Skin epidermis (tissue), 12 donors: ENCODE data around the gene DDX39A.

Experiments used
- H3K27ac ChIP-seq, 21 experiments: fragments of 200-600 bp; sonication (generic) in 11 of 21; one replicate each; pipeline ENCODE4 v1.5.0; 2020; ENCODE audit warnings: mild to moderate bottlenecking in 3 of 21, inconsistent platforms in 2 of 21, moderate library complexity in 2 of 21
- H3K4me3 ChIP-seq, 7 experiments: fragments of 200-600 bp; sonication (generic) in 2 of 7; one replicate each; pipeline ENCODE4 v1.5.0; 2020; ENCODE audit warnings: inconsistent platforms in 2 of 7, mild to moderate bottlenecking in 2 of 7, moderate library complexity in 1 of 7

DDX39A gene

GRCh38 chr19:14435320-14436050, 16.3 kb upstream of the DDX39A start:
- H3K27ac ChIP-seq: peak overlapping the region in 11 of 21 experiments; percentile 6 to 91 (median 56)
- H3K4me3 ChIP-seq: peak overlapping the region in 1 of 7 experiments; percentile 72

- H3K27ac ChIP-seq: peak overlapping the region in 17 of 21 experiments; percentile 19 to 91 (median 76)
Measured at GRCh38 chr19:14434543-14435319, 15.6 kb upstream of the DDX39A start.

GRCh38 chr19:14433554-14434501, 14.7 kb upstream of the DDX39A start:
- peak overlapping the region; percentile 50 to 91 (median 84) for H3K27ac ChIP-seq
- peak overlapping the region; percentile 60 to 72 (median 69) for H3K4me3 ChIP-seq

More at GRCh38 chr19:14434543-14435319, 15.6 kb upstream of the DDX39A start:
- peak overlapping the region in 5 of 7 experiments; percentile 63 to 72 (median 71) for H3K4me3 ChIP-seq

- Histone ChIP-seq H3K4me3 (peak within 1 kb of the TSS; percentile 60 to 72 (median 69)), H3K27ac (peak within 1 kb of the TSS; percentile 50 to 91 (median 84))
Measured at GRCh38 chr19:14432791-14433553, 13.8 kb upstream of the DDX39A start, which contains the start of gene PKN1. Gene PKN1 (plus strand): TSS chr19:14433306. CDS start chr19:14433522, 216 bp downstream.

- Histone ChIP-seq H3K27ac (no peak overlapping the region), H3K4me3 (no peak overlapping the region)
Measured at GRCh38 chr19:14430712-14431111, 11.6 kb upstream of the DDX39A start.

- Histone ChIP-seq H3K27ac (no peak overlapping the region), H3K4me3 (no peak overlapping the region)
Measured at GRCh38 chr19:14428882-14429416, 9.8 kb upstream of the DDX39A start.

- H3K4me3 ChIP-seq: no peak overlapping the region
Measured at GRCh38 chr19:14427461-14427860, 8.3 kb upstream of the DDX39A start.

GRCh38 chr19:14425696-14426138, 6.6 kb upstream of the DDX39A start:
- H3K4me3 ChIP-seq: no peak overlapping the region
- H3K27ac ChIP-seq: no peak overlapping the region

More at GRCh38 chr19:14427461-14427860, 8.3 kb upstream of the DDX39A start:
- H3K27ac ChIP-seq: no peak overlapping the region

GRCh38 chr19:14418856-14419105, 360 bp downstream of the DDX39A start:
- Histone ChIP-seq H3K27ac (peak overlapping the region; percentile 79 to 94 (median 89)), H3K4me3 (peak overlapping the region; percentile 60 to 96 (median 87))

GRCh38 chr19:14416817-14417231, 2.3 kb downstream of the DDX39A start:
- H3K27ac ChIP-seq: peak overlapping the region in 7 of 21 experiments; percentile 18 to 91 (median 45)
- H3K4me3 ChIP-seq: no peak overlapping the region

- Histone ChIP-seq H3K27ac (peak overlapping the region in 1 of 21 experiments; percentile 13), H3K4me3 (no peak overlapping the region)
Measured at GRCh38 chr19:14414926-14415690, 4.0 kb downstream of the DDX39A start.

GRCh38 chr19:14413693-14414181, 5.4 kb downstream of the DDX39A start:
- no peak overlapping the region for H3K4me3 ChIP-seq
- H3K27ac ChIP-seq: peak overlapping the region in 3 of 21 experiments; percentile 1 to 37 (median 14)

- Histone ChIP-seq H3K4me3 (no peak overlapping the region), H3K27ac (peak overlapping the region in 3 of 21 experiments; percentile 1 to 37 (median 14))
Measured at GRCh38 chr19:14412996-14413692, 6.0 kb downstream of the DDX39A start.

GRCh38 chr19:14412324-14412995, 6.7 kb downstream of the DDX39A start:
- H3K4me3 ChIP-seq: no peak overlapping the region
- peak overlapping the region in 1 of 21 experiments; percentile 5 for H3K27ac ChIP-seq

- Histone ChIP-seq H3K4me3 (no peak overlapping the region), H3K27ac (peak overlapping the region in 1 of 21 experiments; percentile 5)
Measured at GRCh38 chr19:14411938-14412245, 7.2 kb downstream of the DDX39A start.

- peak overlapping the region in 1 of 21 experiments; percentile 25 for H3K27ac ChIP-seq
- H3K4me3 ChIP-seq: no peak overlapping the region
Measured at GRCh38 chr19:14411161-14411937, 7.8 kb downstream of the DDX39A start.
